OCI-LY1 (cell line): Measurements from ENCODE around the gene GPR42.

Source experiments
- H2AFZ ChIP-seq: fragments of 200-600 bp; sonication (generic), shearing (Covaris generic); 2 replicates; pipeline ENCODE4 v1.6.0; 2014; ENCODE audit warnings: antibody characterized with exemption, mild to moderate bottlenecking, low read length
- H3F3A ChIP-seq: fragments of 200-600 bp; sonication (generic), shearing (Covaris generic); 2 replicates; pipeline ENCODE4 v1.6.0; 2014; ENCODE audit warnings: mild to moderate bottlenecking, antibody characterized with exemption, low read length, moderate library complexity; ENCODE audit not compliant: insufficient read depth
- H3K27ac ChIP-seq: fragments of 200-600 bp; sonication (generic); 2 replicates; pipeline ENCODE4 v1.5.1; 2014; ENCODE audit warnings: low read length, mixed run types, mild to moderate bottlenecking, low read depth; ENCODE audit not compliant: poor library complexity, severe bottlenecking
- H3K27me3 ChIP-seq: fragments of 200-600 bp; sonication (generic); 2 replicates; pipeline ENCODE4 v1.6.0; 2014; ENCODE audit warnings: antibody characterized with exemption, mild to moderate bottlenecking, low read length, moderate library complexity; ENCODE audit not compliant: insufficient read depth
- H3K36me3 ChIP-seq: fragments of 200-600 bp; sonication (generic); 2 replicates; pipeline ENCODE4 v1.6.1; 2014; ENCODE audit warnings: mild to moderate bottlenecking, antibody characterized with exemption, low read length, moderate library complexity, mixed read lengths; ENCODE audit not compliant: insufficient read depth
- H3K4me1 ChIP-seq: fragments of 200-600 bp; sonication (generic); 2 replicates; pipeline ENCODE4 v1.5.1; 2014; ENCODE audit warnings: mild to moderate bottlenecking, low read length, moderate library complexity; ENCODE audit not compliant: insufficient read depth, severe bottlenecking
- H3K4me2 ChIP-seq: fragments of 200-600 bp; sonication (generic), shearing (Covaris generic); 2 replicates; pipeline ENCODE4 v1.6.1; 2014; ENCODE audit warnings: low read length
- H3K4me3 ChIP-seq: fragments of 200-600 bp; sonication (generic); 2 replicates; pipeline ENCODE4 v1.5.1; 2014; ENCODE audit warnings: low read length, low read depth, mild to moderate bottlenecking, mixed read lengths; ENCODE audit not compliant: poor library complexity, severe bottlenecking
- H3K79me2 ChIP-seq: fragments of 200-600 bp; shearing (Covaris generic); 2 replicates; pipeline ENCODE4 v1.6.1; 2016; ENCODE audit warnings: mixed run types, low read length, mixed read lengths; ENCODE audit not compliant: insufficient read depth
- H3K9ac ChIP-seq: fragments of 200-600 bp; sonication (generic), shearing (Covaris generic); 2 replicates; pipeline ENCODE4 v1.6.1; 2014; ENCODE audit warnings: mild to moderate bottlenecking, low read length, mixed read lengths
- H3K9me2 ChIP-seq: fragments of 200-600 bp; sonication (generic), shearing (Covaris generic); 2 replicates; pipeline ENCODE4 v1.6.1; 2014; ENCODE audit warnings: low read depth, mild to moderate bottlenecking, low read length, mixed read lengths
- H3K9me3 ChIP-seq: fragments of 200-600 bp; shearing (Covaris generic); 2 replicates; pipeline ENCODE4 v1.6.1; 2014; ENCODE audit warnings: low read length, mixed read lengths
- H4K20me1 ChIP-seq: fragments of 200-600 bp; sonication (generic), shearing (Covaris generic); 2 replicates; pipeline ENCODE4 v1.6.0; 2016; ENCODE audit warnings: mild to moderate bottlenecking, low read length; ENCODE audit not compliant: insufficient read depth
- EZH2 ChIP-seq: fragments of 200-600 bp; sonication (generic), shearing (Covaris generic); IDR thresholded peaks from 2 replicates; pipeline ENCODE4 v1.8.0; 2017; ENCODE audit warnings: borderline replicate concordance, mixed run types, mild to moderate bottlenecking, antibody characterized with exemption, low read length, moderate library complexity, mixed read lengths
- TF ChIP-seq, protein P1 (sequence below): fragments of 200-600 bp; sonication (generic), shearing (Covaris generic); IDR thresholded peaks from 2 replicates; pipeline ENCODE4 v1.5.1; 2017; ENCODE audit warnings: mild to moderate bottlenecking, antibody characterized with exemption, low read length, moderate library complexity, mixed read lengths

The GPR42 gene

DNA sequence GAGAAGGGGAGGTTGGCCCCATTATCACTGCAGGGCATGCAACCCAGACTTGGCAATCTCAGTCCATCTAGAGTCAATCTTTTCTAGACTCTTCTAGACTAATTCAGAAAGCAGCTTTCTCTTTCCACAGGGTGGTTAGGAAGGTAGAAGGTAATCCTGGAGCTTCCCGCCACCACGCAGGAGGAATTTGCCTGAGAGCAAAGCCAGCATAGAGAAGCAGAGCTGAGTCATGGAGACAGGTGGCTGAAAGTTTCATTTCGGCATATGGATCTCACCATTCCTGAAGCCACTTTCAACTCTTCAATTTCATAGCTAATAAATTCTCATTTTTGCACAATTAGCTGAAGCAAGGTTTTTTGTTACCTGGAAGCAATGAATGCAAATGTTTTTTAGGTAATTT is 48.2 kb downstream of the GPR42 start:
- no peaks in the 10 kb centered on the region for H3K9me2 ChIP-seq
- H3K4me3 ChIP-seq, result no peak overlapping the region
- H4K20me1 ChIP-seq, result no peaks in the 10 kb centered on the region
- no peaks in the 10 kb centered on the region for H3F3A ChIP-seq
- H3K27me3 ChIP-seq, result peaks cover 6% of the 10 kb centered on the region; the same call in 1 of the 2 replicates
- H3K9ac ChIP-seq, result no peak overlapping the region
- TF ChIP-seq, protein P1, sequence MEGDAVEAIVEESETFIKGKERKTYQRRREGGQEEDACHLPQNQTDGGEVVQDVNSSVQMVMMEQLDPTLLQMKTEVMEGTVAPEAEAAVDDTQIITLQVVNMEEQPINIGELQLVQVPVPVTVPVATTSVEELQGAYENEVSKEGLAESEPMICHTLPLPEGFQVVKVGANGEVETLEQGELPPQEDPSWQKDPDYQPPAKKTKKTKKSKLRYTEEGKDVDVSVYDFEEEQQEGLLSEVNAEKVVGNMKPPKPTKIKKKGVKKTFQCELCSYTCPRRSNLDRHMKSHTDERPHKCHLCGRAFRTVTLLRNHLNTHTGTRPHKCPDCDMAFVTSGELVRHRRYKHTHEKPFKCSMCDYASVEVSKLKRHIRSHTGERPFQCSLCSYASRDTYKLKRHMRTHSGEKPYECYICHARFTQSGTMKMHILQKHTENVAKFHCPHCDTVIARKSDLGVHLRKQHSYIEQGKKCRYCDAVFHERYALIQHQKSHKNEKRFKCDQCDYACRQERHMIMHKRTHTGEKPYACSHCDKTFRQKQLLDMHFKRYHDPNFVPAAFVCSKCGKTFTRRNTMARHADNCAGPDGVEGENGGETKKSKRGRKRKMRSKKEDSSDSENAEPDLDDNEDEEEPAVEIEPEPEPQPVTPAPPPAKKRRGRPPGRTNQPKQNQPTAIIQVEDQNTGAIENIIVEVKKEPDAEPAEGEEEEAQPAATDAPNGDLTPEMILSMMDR, result no peak
- no peak for TF ChIP-seq EZH2
- no peaks in the 10 kb centered on the region for H3K79me2 ChIP-seq
- H3K4me2 ChIP-seq, result no peak overlapping the region
- no peak overlapping the region for H3K27ac ChIP-seq
- no peak overlapping the region for H2AFZ ChIP-seq
- no peaks in the 10 kb centered on the region for H3K4me1 ChIP-seq
- no peaks in the 10 kb centered on the region for H3K9me3 ChIP-seq
- H3K36me3 ChIP-seq, result no peaks in the 10 kb centered on the region

DNA sequence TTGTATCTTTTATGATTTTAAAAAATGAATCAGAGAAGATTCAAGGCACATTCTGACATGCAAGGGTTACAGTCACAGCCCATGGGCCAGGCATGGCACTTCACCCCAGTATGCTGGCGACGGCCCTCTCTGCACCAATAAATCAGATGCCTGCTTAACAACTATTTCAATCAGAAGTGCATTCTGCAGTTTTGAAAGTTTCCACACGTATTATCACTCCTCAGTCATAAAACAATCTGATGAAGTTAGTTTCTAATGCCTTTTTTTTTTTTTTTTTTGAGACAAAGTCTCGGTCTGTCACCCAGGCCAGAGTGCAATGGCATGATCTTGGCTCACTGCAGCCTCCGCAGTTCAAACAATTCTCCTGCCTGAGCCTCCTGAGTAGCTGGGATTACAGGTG is 48.9 kb downstream of the GPR42 start:
- Histone ChIP-seq H3K36me3 (no peaks in the 10 kb centered on the region), H3K4me3 (no peak overlapping the region), H3K27me3 (no peaks in the 10 kb centered on the region), H3K9ac (no peak overlapping the region), H3K4me1 (no peaks in the 10 kb centered on the region), H3K9me2 (no peaks in the 10 kb centered on the region), H2AFZ (no peak overlapping the region), H4K20me1 (no peaks in the 10 kb centered on the region), H3K27ac (no peak overlapping the region), H3F3A (no peaks in the 10 kb centered on the region), H3K9me3 (no peaks in the 10 kb centered on the region), H3K4me2 (no peak overlapping the region), H3K79me2 (no peaks in the 10 kb centered on the region)
- no peak for TF ChIP-seq EZH2
- TF ChIP-seq, protein P1, result no peak

DNA sequence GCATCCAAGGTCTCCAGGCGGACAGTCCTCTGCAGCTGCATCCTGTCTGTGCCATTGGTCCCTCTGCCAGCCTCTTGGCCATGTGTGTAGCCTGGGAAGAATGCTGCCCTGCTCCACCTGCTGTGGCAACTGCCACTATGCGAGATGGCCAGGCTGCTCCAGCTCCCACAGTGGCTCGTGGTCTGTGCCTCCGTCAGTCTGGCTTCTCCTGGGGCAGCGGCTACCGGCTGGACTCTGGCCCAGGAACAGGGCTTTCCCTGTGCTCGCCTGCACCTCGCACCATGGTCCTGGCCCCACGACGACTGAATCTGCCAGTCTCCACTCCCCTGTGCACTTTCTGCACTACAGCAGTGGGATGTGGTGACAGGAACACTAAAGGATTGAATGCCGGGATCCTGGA is 50.5 kb downstream of the GPR42 start:
- no peak overlapping the region for H3K4me2 ChIP-seq
- H3K9ac ChIP-seq, result no peak overlapping the region
- no peak overlapping the region for H2AFZ ChIP-seq
- TF ChIP-seq, protein P1, result no peak
- TF ChIP-seq EZH2, result no peak
- no peaks in the 10 kb centered on the region for H3K9me2 ChIP-seq
- no peaks in the 10 kb centered on the region for H3K36me3 ChIP-seq
- H3K4me1 ChIP-seq, result no peaks in the 10 kb centered on the region
- H3K27ac ChIP-seq, result no peak overlapping the region
- H4K20me1 ChIP-seq, result no peaks in the 10 kb centered on the region
- H3K9me3 ChIP-seq, result no peaks in the 10 kb centered on the region
- H3K4me3 ChIP-seq, result no peak overlapping the region
- H3K27me3 ChIP-seq, result no peaks in the 10 kb centered on the region
- H3K79me2 ChIP-seq, result no peaks in the 10 kb centered on the region
- H3F3A ChIP-seq, result no peaks in the 10 kb centered on the region
